Osteoblast (primary cell): Measurements from ENCODE around the gene HOXA11. TPM values are rescaled to one million over a fixed set of nuclear protein-coding genes. Genes with fewer than 3 reads are reported as not detected.
A peak's percentile ranks its signal among the peaks of the same experiment; 100 is the strongest.

ENCODE experiments used
- DNase-seq: peaks from one replicate; pipeline ENCODE4 v3.0.0; 2011; ENCODE audit warnings: low spot score, mixed read lengths; ENCODE audit not compliant: insufficient read length; ENCODE audit errors: missing footprints
- H2AFZ ChIP-seq: 2 replicates; pipeline ENCODE4 v1.6.0; 2011; ENCODE audit warnings: mild to moderate bottlenecking, low read length
- H3K27ac ChIP-seq: 2 replicates; pipeline ENCODE4 v1.5.1; 2011; ENCODE audit warnings: mild to moderate bottlenecking, low read depth, low read length, moderate library complexity
- H3K27me3 ChIP-seq: 2 replicates; pipeline ENCODE4 v1.6.0; 2012; ENCODE audit warnings: mild to moderate bottlenecking, control low read depth, inconsistent platforms, low read length, moderate library complexity; ENCODE audit not compliant: insufficient read depth
- H3K36me3 ChIP-seq: 2 replicates; pipeline ENCODE4 v1.5.1; 2011; ENCODE audit warnings: mild to moderate bottlenecking, low read length, control low read depth, moderate library complexity; ENCODE audit not compliant: insufficient read depth
- H3K4me1 ChIP-seq: 2 replicates; pipeline ENCODE4 v1.5.1; 2011; ENCODE audit warnings: mild to moderate bottlenecking, low read length, control low read depth, moderate library complexity; ENCODE audit not compliant: insufficient read depth
- H3K4me2 ChIP-seq: 2 replicates; pipeline ENCODE4 v1.6.0; 2011; ENCODE audit warnings: mild to moderate bottlenecking, low read length; ENCODE audit not compliant: insufficient read depth
- H3K4me3 ChIP-seq: fragments of 200-600 bp; sonication (generic); 3 replicates; pipeline ENCODE4 v1.5.1; 2012; ENCODE audit warnings: mild to moderate bottlenecking, low read length, inconsistent platforms; ENCODE audit not compliant: insufficient read depth
- H3K79me2 ChIP-seq: 2 replicates; pipeline ENCODE4 v1.6.0; 2012; ENCODE audit warnings: mild to moderate bottlenecking, low read length, control low read depth, inconsistent platforms; ENCODE audit not compliant: insufficient read depth
- H3K9me3 ChIP-seq: 2 replicates; pipeline ENCODE4 v1.5.1; 2011; ENCODE audit warnings: low read depth, low read length, control low read depth
- H4K20me1 ChIP-seq: 2 replicates; pipeline ENCODE4 v1.6.0; 2012; ENCODE audit warnings: mild to moderate bottlenecking, low read length, control low read depth; ENCODE audit not compliant: insufficient read depth
- total RNA-seq: library from RNA; depleted of rRNA; stranded (reverse); fragments of >200 nt; gene quantifications from 2 replicates; pipeline ENCODE4 v1.2.3, GENCODE V29; 2012
- TF ChIP-seq, protein P1 (sequence below): IDR thresholded peaks from 2 replicates; pipeline ENCODE4 v1.5.1; 2011; ENCODE audit warnings: mild to moderate bottlenecking, low read depth, low read length, moderate library complexity; ENCODE audit errors: extremely low read depth

The HOXA11 gene
- total RNA-seq, 1 donor: 15.2 TPM

DNA sequence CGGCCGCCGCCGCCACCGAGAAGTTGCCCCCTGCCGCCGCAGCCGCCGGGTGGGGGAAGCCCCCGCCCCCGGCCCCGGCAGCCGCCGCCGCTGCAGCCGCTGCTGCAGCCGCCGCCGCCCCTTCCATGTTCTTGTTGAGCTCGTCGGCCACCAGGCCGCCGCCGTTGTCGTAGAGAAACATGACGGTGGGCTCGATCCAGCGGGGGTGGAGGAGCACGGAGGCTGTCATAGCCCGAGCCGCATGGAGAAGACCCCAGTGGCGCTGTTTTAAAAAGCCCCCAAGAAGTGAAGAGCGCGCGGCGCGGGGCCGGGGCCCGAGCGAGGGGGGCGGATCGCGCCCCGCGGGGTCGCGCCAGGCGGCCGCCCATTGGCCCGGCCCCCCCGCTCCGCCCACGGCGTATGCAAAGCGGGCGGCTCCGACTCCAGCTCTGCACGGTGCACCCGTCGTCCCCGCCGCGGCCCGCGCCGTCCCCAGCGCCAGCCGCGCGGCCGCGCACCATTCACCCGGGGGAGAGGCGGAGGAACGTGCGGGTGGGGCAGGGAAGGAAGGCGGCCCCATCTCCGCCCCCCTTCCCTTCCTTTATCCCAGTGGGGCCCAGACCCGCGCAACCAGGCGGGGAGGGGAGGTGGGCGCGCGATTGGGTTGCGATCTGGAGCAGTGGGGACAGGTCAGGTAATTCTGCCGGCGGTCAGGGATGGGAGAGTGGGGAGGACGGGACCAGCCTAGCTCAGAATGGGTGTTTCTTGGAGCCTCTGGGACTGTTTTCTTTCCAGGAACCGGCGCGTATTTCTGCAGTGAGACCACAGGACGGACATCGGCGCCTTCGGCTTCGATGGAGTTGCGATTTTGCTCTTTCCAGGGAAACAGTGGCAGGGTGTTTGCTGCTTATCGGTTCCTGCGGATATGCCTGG lies 15.1 kb upstream of the HOXA11 start, which contains the start of gene HOXA13:
Gene HOXA13, minus strand, starts transcription at position 243 of the 912 bp plus-strand sequence. Its CDS starts 14 bp downstream, at position 229.
- peaks cover 17% of the 10 kb centered on the region for H3K27me3 ChIP-seq
- peak within 1 kb of the TSS; percentile 21 for H3K27ac ChIP-seq
- H3K4me1 ChIP-seq: peaks cover 24% of the 10 kb centered on the region
- peak within 1 kb of the TSS; percentile 80 for H3K4me3 ChIP-seq
- H3K4me2 ChIP-seq: peak within 1 kb of the TSS; percentile 96
- peaks cover 13% of the 10 kb centered on the region for H4K20me1 ChIP-seq
- peak; percentile 95 for DNase-seq
- H2AFZ ChIP-seq: peak within 1 kb of the TSS; percentile 74
- TF ChIP-seq, protein P1, sequence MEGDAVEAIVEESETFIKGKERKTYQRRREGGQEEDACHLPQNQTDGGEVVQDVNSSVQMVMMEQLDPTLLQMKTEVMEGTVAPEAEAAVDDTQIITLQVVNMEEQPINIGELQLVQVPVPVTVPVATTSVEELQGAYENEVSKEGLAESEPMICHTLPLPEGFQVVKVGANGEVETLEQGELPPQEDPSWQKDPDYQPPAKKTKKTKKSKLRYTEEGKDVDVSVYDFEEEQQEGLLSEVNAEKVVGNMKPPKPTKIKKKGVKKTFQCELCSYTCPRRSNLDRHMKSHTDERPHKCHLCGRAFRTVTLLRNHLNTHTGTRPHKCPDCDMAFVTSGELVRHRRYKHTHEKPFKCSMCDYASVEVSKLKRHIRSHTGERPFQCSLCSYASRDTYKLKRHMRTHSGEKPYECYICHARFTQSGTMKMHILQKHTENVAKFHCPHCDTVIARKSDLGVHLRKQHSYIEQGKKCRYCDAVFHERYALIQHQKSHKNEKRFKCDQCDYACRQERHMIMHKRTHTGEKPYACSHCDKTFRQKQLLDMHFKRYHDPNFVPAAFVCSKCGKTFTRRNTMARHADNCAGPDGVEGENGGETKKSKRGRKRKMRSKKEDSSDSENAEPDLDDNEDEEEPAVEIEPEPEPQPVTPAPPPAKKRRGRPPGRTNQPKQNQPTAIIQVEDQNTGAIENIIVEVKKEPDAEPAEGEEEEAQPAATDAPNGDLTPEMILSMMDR: no peak
- peaks cover 60% of the 10 kb centered on the region for H3K79me2 ChIP-seq
- no peaks in the 10 kb centered on the region for H3K9me3 ChIP-seq
- H3K36me3 ChIP-seq: no peaks in the 10 kb centered on the region

DNA sequence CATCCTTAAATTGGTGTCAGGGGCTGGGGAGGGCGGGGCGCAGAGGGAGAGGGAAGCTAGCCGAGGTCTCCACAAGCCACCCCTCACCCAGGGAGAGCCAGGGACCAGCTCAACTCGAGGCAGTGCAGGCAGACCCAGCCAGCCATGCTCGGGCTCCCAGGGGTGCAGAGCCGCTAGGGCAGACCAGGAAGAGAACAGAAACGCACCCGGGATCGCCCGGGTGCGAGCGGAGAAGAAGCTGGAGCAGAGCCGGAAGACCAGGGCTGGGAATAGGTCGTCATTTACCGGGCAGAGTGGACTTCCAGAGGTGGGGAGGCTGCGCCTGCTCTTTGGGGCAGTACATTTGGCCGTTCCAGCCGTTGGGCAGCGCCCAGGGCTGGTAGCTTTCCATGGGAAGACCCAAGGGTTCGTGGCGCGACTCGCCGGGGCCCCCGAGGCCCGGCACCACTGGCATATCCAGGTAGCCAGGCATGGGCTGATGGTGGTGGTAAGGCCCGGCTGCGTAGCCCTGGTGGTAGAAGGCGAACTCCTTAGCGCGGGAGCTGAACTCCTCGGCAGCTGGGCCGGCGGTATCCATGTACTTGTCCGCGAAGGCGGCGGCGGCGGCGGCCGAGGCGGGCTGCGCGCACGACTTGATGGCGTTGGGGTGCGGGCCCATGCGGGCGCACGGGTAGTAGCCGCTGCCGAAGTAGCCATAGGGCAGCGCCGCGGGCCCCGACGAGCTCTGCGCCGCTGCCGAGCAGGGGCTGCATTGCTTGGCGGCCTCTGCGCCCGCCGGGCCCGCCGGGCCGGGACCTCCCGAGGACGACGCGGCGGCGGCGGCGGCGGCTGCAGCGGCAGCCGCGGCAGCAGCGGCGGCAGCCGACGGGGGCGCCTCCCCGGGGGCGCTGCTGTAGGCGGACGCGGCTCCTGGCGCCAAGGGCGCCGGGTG lies 14.1 kb upstream of the HOXA11 start:
- Histone ChIP-seq H3K4me2 (peak overlapping the region; percentile 96), H3K27me3 (peaks cover 17% of the 10 kb centered on the region)
- TF ChIP-seq, protein P1: no peak

DNA sequence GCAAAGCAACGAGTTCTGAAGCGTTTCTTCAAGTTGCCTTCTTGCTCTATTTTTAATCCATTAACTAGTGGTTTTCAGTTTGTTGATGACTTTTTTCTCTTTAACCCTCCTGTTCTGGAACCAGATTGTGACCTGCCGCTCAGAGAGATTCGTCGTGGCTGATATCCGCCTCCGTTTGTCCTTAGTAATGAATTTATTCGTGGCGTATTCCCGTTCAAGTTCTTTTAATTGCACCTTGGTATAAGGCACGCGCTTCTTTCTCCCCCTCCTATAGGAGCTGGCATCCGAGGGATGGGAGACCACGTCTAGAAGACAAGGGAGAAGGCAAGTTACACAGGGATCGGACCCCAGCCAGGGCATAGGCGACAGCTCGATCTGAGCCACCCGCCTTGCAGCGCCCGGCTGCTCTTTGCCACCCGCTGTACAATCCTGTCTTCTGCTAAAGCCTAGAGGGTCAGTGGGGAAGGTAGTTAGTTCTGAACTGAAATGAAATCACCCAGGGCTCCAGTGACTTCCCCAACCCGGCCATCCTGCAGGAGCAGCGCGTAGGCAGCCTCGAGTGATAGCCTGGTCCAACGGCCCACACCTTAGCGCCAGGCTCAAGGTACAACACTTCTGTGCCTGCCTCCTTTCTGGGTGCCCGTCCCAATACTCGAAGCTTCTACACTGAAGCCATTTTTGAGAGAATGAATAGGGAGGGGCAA lies 13.3 kb upstream of the HOXA11 start:
- Histone ChIP-seq H4K20me1 (peaks cover 13% of the 10 kb centered on the region), H3K4me2 (peak overlapping the region; percentile 96), H2AFZ (peak overlapping the region; percentile 49), H3K79me2 (peaks cover 71% of the 10 kb centered on the region), H3K4me3 (peak overlapping the region; percentile 80), H3K27ac (peak overlapping the region; percentile 27), H3K27me3 (peaks cover 14% of the 10 kb centered on the region), H3K4me1 (peaks cover 34% of the 10 kb centered on the region), H3K36me3 (no peaks in the 10 kb centered on the region), H3K9me3 (no peaks in the 10 kb centered on the region)
- TF ChIP-seq, protein P1: no peak
- no peak for DNase-seq

More for the DNA sequence above, 14.1 kb upstream of the HOXA11 start:
- DNase-seq: peak; percentile 91
- Histone ChIP-seq H4K20me1 (peaks cover 13% of the 10 kb centered on the region), H3K36me3 (no peaks in the 10 kb centered on the region), H3K4me3 (peak overlapping the region; percentile 80), H3K4me1 (peaks cover 26% of the 10 kb centered on the region), H3K27ac (peak overlapping the region; percentile 16), H3K79me2 (peaks cover 69% of the 10 kb centered on the region), H3K9me3 (no peaks in the 10 kb centered on the region), H2AFZ (peak overlapping the region; percentile 74)
